Heart left ventricle (tissue), 13 donors: ENCODE measurements around the gene NCKAP1.

Experiments
- POLR2A ChIP-seq, 2 donors: fragments of 450-650 bp; IDR thresholded peaks; one replicate each; pipeline ENCODE4 v1.6.1; 2017; ENCODE audit warnings: antibody characterized with exemption in 2 of 2, mild to moderate bottlenecking in 2 of 2, moderate library complexity in 2 of 2
- TF ChIP-seq, protein P1 (sequence below), 12 donors: fragments of 200-600 bp; sonication (generic) in 4 of 12; IDR thresholded peaks; one replicate each; pipeline versions ENCODE4 v1.5.0 to v1.8.0; 2018 to 2022; ENCODE audit warnings: antibody characterized with exemption in 12 of 12, mild to moderate bottlenecking in 5 of 12
- donor health status: ischemic (EF 13 %, LVEDD 7.1; RV severe dilation, severe dysfunction).
- donor health status: DM: no; HTN: yes; CAD: no.
- donor health status: DM: no; HTN: no; CAD: no.
- donor health status: ischemic (EF 25% LVEDD 6.9; RV normal size, moderate dysfunction).
- donor health status: ischemic (EF 25% LVEDD 5.7; RV mildly dilated, moderate dysfunction).
- donor health status: ischemic (EF 35%, LVEDD 5.7; RV mildly dilated, moderate dysfunction).
- donor health status: nonischemic (EF 11% LVEDD 7.7; RV severe dilation, severe dysfunction).
- donor health status: DM: yes; HTN: yes; CAD: no.
- donor health status: PGD.
- donor health status: ischemic (EF 29% LVEDD 5.4; RV normal size, mild dysfunction).
- donor health status: nonischemic (EF 23%, LVEDD 6.1; RV moderate dilation, normal function).

DNA sequence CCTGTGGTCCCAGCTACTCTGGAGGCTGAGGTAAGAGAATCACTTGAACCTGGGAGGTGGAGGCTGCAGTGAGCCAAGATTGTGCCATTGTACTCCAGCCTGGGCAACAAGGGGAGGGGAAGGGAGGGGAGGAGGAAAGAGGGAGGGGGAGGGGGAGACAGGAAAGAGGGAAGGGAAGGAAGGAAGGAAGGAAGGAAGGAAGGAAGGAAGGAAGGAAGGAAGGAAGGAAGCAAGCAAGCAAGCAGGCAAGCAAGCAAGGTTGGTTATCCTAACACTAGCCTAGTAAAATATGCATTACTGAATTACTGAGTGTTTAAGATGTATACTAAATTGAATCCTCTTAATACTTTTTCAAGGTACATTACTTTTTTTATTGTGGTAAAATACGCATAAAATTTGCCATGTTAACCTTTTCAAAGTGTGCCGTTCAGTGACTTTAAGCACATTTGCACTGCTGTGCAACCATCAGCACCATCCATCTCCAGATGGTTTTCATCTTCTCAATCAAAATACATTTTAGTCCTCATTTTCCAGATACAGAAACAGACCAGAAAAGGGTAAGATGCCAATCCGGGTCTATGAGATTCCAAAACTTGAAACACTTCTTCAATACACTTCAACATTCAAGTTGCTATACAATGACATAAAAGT, 28.9 kb downstream of the NCKAP1 start:
- TF ChIP-seq POLR2A (IDR thresholded peaks at IDR 0.05): no peak
- TF ChIP-seq, protein P1, sequence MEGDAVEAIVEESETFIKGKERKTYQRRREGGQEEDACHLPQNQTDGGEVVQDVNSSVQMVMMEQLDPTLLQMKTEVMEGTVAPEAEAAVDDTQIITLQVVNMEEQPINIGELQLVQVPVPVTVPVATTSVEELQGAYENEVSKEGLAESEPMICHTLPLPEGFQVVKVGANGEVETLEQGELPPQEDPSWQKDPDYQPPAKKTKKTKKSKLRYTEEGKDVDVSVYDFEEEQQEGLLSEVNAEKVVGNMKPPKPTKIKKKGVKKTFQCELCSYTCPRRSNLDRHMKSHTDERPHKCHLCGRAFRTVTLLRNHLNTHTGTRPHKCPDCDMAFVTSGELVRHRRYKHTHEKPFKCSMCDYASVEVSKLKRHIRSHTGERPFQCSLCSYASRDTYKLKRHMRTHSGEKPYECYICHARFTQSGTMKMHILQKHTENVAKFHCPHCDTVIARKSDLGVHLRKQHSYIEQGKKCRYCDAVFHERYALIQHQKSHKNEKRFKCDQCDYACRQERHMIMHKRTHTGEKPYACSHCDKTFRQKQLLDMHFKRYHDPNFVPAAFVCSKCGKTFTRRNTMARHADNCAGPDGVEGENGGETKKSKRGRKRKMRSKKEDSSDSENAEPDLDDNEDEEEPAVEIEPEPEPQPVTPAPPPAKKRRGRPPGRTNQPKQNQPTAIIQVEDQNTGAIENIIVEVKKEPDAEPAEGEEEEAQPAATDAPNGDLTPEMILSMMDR (IDR thresholded peaks at IDR 0.05): no peak
